ENCODE measurements around the gene SLAMF8.

Gene SLAMF8

DNA sequence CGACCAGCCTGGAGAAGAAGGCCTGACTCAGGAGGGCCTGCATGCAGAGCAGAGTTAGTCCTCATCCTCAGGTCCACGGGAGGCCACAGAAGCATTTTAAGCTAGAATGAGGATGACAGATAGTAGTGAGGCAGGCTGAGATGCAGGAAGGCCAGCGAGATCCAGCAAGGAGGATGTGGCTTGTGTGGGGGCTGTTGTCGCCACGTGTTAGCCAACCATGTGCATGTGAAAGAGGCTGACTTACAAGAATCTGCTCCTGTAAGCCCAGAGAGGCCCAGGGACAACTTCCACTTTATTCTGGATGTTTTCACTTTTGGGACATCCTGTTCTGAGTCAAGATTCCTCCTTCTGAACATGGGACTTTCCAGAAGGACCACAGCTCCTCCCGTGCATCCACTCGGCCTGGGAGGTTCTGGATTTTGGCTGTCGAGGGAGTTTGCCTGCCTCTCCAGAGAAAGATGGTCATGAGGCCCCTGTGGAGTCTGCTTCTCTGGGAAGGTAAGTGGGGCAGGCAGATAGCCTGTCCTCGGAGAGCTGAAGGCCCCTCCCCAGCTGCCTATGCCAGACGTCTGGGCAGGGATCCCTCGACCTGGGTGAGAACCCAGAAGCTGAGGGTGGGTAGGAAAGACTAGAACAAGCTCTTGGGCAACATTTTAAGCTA is at the start of gene SLAMF8:
Gene SLAMF8, plus strand, starts transcription at position 433 of the 661 bp plus-strand sequence. Its CDS starts 26 bp downstream, at position 459.
- FAIRE-seq = peak; percentile 86
- peak; percentile 25 for DNase-seq (ENCODE audit: extremely low spot score, insufficient read length, low read depth)

DNA sequence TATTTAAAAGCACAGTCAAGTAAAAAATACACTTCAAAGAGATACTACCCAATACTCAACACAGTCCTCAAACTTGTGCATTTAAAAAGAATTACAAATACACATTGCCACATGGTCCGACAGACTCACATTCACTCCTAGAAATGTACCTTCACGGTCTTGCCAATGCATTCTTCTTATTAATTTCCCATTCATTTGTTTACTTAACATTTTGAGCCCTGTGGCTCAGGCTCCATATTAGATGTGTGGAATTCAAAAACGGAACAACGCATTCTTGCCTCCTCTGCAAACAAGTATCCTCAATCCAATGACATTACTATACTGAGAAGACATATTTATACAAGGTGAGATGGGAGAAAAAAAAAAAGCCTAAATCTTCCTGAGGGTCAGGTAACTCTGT is 48.4 kb upstream of the SLAMF8 start:
- FAIRE-seq (no peak), DNase-seq (ENCODE audit: extremely low spot score, insufficient read length, low read depth) (no peak)

DNA sequence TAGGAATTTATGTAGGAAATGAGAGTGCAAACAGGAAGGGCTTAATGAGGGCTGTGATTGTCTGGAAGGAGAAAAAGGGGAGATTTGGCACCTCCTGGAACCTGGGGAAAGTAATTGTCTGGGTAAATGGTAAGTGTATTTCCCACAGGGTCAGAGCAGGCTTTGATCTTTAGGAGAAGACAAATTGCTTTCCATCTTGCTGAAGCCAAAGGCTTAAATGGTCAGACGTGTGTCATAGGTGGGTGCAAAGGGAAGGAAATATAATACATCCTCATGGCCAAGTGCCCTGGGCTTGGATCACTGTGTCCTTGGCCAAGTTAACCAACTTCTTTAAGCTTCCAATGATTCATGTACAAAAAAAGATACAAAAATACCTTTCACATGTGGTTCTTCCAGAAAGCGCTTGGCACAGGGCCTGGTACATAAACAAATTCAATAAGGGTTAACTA is 47.2 kb upstream of the SLAMF8 start:
- no peak for DNase-seq (ENCODE audit: extremely low spot score, insufficient read length, low read depth)
- FAIRE-seq = no peak

DNA sequence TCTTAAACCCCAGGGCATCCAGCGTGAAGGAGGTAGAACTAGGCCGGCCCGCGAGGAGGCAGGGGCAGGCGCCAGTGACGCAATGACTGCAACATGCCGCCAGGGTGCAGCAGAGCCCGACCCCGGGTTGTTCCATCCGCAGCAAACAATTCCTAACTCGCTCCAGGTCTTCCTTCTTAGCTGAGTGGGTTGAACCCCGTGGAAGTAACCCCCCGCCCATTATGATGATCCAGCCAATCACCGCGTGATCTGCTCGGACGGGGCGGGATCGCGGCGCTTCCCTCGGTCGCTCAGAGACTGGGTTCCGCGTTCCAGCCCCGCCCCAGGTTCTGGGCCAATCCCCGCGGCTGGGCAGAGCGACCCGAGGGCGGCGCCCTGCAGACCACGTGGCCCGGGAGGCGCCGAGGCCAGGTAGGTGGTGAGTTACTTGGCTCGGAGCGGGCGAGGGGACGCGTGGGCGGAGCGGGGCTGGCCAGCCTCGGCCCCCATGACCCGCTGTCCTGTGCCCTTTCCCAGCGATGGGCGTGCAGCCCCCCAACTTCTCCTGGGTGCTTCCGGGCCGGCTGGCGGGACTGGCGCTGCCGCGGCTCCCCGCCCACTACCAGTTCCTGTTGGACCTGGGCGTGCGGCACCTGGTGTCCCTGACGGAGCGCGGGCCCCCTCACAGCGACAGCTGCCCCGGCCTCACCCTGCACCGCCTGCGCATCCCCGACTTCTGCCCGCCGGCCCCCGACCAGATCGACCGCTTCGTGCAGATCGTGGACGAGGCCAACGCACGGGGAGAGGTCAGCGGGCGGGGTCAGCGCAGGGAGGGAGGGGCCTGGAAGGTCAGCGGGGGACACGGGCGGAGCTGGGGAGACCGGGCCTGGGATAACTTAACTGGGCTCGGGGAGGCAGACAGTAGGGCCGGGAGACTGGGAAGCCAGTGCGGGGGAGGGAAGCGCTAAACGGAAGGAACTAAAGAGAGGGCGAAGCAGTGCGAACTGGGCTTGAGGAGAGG is 45.8 kb upstream of the SLAMF8 start, which contains the start of gene DUSP23:
Gene DUSP23, plus strand, starts transcription at position 380 of the 1,000 bp plus-strand sequence. Its CDS starts 139 bp downstream, at position 519.
- FAIRE-seq = peak; percentile 99
- DNase-seq (ENCODE audit: extremely low spot score, insufficient read length, low read depth) = peak; percentile 95

DNA sequence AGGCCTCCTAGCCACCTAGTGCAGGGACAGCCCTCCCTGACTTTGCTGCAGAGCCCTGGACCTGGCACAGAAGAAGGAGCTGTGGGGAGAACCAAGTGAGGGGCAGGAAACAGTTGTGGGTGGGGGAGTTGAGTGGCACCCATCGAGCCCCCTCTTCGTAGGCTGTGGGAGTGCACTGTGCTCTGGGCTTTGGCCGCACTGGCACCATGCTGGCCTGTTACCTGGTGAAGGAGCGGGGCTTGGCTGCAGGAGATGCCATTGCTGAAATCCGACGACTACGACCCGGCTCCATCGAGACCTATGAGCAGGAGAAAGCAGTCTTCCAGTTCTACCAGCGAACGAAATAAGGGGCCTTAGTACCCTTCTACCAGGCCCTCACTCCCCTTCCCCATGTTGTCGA is 44.7 kb upstream of the SLAMF8 start:
- no peak for FAIRE-seq
- DNase-seq (ENCODE audit: extremely low spot score, insufficient read length, low read depth) = no peak

DNA sequence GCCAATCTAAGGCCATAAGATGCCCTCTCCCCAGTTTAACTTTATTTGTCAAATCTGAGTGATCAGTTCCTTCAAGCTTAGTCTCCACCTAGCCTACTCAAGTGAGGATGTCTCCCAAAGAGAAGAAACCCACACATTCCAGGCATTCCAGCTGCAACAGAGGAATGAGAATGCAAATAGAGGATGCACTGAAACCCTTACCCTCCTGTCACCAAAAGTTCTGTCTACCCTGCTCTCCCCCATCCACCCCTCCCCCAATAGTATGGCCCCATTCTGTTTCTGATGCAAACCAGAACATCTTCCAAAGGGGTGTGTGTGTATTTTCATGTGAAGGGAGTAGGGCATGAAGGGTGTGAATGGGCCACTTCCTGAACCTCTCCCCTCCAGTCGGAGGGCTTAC is 42.9 kb upstream of the SLAMF8 start:
- FAIRE-seq (no peak), DNase-seq (ENCODE audit: extremely low spot score, insufficient read length, low read depth) (no peak)

DNA sequence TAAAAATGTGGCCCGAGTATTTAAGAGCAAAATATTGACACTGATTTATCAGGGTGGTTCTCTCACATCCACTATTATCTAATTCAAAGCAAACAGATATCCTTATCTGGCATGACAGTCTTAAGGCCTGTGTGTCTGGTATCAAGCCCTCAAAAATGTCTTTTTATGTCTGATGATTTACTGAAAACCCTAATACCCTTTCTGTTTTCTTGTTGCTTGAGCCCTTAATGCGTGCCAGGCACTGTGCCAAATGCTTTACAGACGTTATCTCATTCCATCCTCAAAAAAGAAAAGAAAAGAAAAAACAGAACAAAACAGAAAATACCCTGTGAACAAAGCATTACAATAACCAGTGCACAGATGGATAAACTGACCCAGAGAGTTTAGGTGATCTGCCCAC is 40.2 kb upstream of the SLAMF8 start:
- FAIRE-seq = no peak
- no peak for DNase-seq (ENCODE audit: extremely low spot score, insufficient read length, low read depth)

DNA sequence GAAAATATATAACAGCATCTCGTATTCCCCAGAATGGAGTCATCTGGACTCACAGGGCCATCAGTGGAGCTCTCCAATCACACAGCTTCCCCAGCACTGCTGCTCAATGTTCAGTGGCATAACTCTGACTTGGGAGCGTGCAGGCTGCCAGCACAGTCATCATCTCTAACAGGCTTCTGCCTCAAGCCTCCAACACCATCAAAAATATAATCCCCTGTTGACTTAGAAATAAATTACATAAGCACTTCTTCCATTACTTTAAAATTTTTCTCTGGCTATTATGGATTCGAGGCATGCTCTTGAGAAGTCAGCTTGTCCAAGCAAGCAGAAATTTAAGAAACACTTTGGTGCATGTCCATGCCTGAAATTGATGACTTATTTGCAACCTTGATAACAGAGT is 39.7 kb upstream of the SLAMF8 start:
- DNase-seq (ENCODE audit: extremely low spot score, insufficient read length, low read depth) (no peak), FAIRE-seq (no peak)

DNA sequence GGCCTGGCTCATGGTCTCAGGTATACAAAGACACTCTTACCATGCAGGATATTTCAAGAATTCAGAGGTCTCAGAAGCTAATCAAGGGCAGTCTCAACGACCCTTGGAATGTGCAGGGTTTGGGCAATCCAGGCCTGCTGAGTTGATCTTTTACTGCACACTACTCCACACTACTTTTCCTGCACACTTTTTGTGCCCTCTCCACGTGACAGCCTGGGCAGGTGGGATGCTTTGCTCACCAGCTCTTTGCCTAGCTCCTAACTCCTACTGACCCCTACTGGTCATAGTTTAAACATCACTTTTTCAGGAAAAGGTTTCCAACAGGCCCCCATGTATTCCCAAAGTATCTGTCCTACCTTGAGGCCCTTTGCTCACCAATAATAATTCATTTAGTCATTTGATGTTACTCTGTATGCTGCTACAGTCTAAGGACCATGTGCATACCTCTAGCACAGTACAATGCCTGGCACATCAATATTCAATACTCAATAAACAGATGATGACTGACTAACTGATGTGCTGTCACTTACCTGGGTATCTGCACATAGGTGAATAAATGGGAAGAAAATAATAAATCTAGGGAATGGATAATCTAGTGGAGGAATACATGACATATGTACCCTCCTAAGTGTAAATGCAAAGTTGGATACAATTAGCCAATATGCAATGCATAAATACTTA is 36.3 kb upstream of the SLAMF8 start:
- no peak for FAIRE-seq
- no peak for DNase-seq (ENCODE audit: extremely low spot score, insufficient read length, low read depth)

DNA sequence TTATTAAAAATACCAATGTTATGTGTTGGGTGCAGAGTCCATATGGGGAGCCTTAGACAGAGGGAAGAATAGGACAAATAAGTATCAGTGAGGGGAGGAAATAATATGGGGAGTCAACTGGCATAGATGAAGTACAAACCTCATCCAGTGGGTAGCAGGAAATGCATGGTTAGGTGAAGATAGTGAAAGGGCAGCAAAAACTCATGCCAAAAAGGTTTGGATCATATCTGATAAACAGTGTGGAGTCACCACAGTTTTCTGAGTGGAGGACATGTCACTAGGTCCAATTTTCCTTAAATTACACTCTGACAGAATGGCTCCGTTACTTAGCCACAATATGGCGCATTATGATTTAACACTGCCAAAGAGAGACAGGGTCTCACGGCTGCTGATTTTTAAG is 35.6 kb upstream of the SLAMF8 start:
- DNase-seq (ENCODE audit: extremely low spot score, insufficient read length, low read depth) (no peak), FAIRE-seq (no peak)

DNA sequence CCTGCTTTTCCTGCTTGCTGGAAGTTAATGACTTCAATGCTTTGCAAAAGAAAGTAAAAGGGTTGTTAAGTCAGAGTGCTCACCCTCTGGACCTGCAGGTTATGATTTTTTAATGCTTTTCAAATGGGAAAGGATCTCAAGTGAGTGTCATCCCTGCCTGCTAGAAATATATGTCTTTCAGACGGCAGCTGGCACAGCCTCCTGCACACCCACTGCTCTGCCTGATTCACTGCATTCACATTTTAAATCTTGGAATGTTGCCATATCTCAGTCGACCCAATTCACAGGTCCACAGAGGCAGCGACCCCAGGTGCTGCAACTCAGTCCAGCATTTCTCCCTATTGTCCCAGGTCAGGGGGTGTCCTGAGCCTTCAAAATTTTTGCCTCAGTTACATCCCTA is 35.2 kb upstream of the SLAMF8 start:
- FAIRE-seq (no peak), DNase-seq (ENCODE audit: extremely low spot score, insufficient read length, low read depth) (no peak)

DNA sequence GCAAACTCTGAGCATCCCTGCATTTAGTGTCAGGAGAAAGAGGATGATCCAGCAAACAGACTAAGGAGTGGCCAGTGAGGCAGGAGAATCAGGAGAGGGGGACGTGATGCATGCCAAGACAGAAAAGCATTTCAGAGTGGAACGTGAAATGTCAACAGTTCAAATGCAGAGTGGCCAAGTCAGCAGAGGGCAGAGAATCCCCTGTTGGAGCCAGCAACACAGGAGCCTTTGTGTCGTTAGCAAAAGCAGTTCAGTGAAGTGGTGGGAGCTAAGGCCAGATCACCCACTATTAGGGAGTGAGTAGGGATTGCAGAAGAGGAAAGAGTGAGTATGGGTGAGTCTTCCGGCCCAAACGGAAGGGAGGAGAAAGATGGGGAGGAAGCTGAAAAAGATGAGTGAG is 31.1 kb upstream of the SLAMF8 start:
- no peak for FAIRE-seq
- no peak for DNase-seq (ENCODE audit: extremely low spot score, insufficient read length, low read depth)

DNA sequence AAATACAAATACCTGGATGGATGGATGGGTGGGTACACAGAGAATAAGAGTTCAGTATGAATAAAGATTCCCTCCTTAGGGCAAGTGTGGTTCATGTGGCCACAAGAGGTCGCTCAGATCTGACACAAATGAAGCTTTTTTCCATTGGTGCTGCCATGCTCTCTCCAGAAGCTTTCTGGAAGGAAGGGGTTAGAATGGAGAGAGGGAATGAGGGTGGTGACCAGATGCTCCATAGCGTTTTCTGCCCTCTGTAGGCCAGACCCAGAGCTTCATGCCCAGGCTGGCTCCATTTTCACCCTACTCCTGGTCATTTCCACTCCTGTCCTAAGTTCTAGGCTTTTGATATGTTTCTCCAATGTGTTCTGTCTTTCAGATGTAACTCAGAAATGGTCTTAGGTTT is 27.8 kb upstream of the SLAMF8 start:
- FAIRE-seq = peak; percentile 82

DNA sequence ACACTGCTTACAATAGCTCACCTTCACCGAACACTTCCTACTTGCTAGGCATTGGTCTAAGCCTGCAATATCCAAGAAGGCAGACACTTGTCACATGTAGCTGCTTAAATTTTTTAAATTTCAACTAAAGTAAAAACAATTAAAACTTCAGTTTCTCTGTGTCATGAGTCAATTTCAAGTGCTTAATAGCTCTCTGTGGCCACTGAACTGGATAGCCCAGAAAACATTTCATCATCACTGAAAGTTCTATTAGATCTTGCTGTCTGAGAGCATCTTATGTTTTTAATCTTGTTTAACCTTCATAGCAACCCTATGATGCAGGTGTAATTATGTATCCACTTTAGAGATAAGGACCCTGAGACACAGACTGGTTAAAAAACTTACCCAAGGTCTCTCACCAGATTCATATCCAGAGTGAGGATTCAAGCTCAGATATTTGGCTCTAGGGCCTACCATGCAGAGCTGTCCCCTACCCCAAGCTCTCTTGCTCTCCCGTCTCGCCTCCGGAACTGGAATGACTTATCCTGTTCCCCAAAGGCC is 27.2 kb upstream of the SLAMF8 start:
- DNase-seq (ENCODE audit: extremely low spot score, insufficient read length, low read depth) = no peak
- no peak for FAIRE-seq

More for the DNA sequence above, 27.8 kb upstream of the SLAMF8 start:
- DNase-seq (ENCODE audit: extremely low spot score, insufficient read length, low read depth) = no peak

DNA sequence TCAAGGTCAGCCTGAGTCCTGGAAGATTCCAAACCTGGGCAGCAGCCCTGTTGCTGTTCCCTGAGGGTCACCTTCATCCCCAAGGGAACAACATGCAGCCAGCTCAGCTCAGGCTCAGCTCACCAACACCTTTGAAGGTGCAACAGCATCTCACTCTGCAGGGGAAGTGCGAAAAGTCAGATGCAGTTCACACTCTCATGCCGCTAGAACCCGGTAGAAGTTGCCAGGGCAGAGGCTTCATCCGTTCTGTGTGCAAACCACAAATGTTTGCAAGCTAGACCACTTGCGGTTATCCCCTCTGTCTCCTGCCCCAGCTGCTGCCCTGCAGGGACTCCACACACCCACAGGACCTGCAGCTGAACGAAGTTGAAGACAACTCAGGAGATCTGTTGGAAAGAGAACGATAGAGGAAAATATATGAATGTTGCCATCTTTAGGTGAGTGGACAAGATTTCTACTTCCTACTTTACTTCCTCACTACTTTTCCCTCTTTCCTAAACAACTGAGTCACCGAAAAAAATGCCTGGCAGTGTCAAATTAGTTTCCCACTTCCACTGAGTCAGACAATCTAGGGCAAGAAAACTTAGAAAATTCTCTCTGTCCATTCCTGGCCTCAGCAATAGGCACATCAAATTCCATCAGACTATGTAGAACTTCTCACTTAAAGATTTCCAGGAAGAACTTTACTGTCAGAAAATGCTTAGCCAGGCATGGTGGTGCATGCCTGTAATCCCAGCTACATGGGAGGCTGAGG is 26.3 kb upstream of the SLAMF8 start:
- FAIRE-seq (peak; percentile 82), DNase-seq (ENCODE audit: extremely low spot score, insufficient read length, low read depth) (peak; percentile 20)

DNA sequence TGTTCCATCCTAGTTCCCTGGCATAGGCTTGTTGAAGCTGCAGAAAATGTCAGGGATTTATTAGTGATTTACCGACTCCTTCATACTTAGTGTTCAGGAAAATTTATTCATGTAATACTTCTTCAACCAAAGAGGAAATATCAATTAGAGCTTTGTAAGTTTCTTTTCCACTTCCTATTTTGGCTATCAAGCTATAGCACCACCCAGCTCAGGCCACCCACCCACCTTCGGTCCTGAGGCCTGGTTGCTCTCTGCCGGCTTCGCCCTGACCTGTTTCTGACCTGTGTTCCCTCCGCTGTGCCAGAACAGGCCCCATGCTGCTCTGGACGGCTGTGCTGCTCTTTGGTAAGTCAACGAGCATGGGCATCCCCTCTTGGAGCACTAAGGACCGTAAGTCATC is 24.6 kb upstream of the SLAMF8 start, which contains the start of gene FCRL6:
Gene FCRL6, plus strand, starts transcription at position 250 of the 400 bp plus-strand sequence. Its CDS starts 65 bp downstream, at position 315.
- FAIRE-seq = no peak
- DNase-seq (ENCODE audit: extremely low spot score, insufficient read length, low read depth) = no peak

DNA sequence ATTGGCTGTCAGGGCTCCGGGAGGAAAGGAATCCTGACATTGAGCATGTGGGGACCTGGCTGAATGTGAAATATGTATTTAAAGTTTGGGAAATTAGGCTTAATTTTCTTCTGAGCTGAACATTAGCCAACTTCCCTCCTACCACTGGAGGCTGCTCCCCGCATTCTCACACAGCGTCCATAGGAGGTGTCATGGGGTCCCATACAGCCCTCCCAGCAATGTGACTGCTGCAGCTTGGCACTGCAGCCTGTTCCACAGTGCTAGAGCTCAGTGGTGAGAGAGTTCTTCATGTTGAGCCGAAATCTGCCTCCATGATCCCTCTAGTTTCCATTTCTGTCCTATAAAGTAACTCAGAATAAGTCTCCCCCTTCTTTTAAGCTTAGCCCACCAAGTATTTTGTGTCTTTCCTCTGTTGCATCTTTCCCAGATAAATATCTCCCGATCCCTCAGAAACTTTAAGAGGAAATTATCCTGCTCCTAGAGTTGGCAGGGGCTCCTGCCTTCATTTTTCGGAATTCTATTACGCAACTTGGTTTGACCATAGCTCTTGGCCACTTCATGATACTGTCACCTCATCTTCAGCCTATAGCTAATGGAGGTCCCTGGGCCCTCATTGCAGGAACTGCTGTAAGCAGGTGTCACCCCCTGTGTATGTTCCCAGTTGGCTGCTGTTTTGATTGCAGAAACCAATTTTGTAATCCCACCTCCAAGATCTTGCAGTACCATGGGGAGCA is 22.6 kb upstream of the SLAMF8 start:
- DNase-seq (ENCODE audit: extremely low spot score, insufficient read length, low read depth) = no peak
- FAIRE-seq = no peak

DNA sequence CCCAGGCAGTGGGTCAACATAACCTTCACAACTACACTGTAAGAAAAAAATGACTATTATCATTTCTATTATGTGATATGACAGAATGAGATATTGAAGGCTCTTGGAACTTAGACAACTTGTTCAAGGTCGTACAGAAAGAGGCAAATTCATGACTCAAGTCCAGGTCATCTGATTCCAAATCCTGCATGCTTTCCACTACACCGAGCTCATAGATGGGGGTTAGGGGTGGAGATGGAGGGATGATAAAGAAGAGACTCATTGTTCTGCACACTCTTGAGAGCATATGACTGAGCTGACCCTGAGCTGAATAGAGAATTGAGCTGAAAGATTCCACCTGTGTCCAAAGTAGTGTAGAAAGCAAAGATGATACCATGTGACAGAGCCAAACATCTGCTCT is 21.7 kb upstream of the SLAMF8 start:
- DNase-seq (ENCODE audit: extremely low spot score, insufficient read length, low read depth) = no peak
- no peak for FAIRE-seq

DNA sequence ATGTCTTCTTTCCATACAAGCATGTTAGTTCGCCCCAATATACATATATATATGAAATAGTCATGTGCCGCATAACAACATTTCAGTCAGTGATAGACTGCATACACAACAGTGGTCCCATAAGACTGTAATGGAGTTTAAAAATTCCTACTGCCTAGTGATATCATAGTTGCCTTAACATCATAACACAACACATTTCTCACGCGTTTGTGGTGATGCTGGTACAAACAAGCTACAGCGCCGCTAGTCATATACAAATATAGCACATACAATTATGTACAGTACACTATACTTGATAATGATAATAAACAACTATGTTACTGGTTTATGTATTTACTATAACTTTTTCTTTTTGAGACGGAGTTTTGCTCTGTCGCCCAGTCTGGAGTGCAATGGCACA is 10.7 kb upstream of the SLAMF8 start:
- no peak for DNase-seq (ENCODE audit: extremely low spot score, insufficient read length, low read depth)
- FAIRE-seq = no peak
